GM12878 (cell line): ENCODE measurements around the gene GRIK4. TPM values are rescaled to one million over a fixed set of nuclear protein-coding genes. Genes with fewer than 3 reads are reported as not detected.

ENCODE experiments used
- ATAC-seq: fragments of 200-7000 bp; cut with Tn5 transposase; 3 replicates; pipeline ENCODE4 v1.9.1; 2020; ENCODE audit warnings: mild to moderate bottlenecking, moderate library complexity
- BruUV-seq: library from RNA; stranded (reverse); fragments of 400-500 nt; replicated peaks from 2 replicates; lab custom pipeline; 2021; lab: Mats Ljungman, UMichigan
- CTCF ChIA-PET: fragments of 300-600 bp; sonication (Branson Sonifier 250); formaldehyde crosslinking; extraction: SDS; loops from one replicate; lab custom pipeline; 2021; ENCODE audit warnings: inconsistent platforms; lab: Yijun Ruan, JAX
- POLR2A ChIA-PET: fragments of 350-600 bp; formaldehyde crosslinking; extraction: SDS; loops from one replicate; lab custom pipeline; 2021; ENCODE audit warnings: inconsistent platforms; lab: Charles Lee
- RAD21 ChIA-PET: fragments of 300-600 bp; sonication (Branson Sonifier 250); formaldehyde crosslinking; loops from one replicate; lab custom pipeline; 2023; ENCODE audit warnings: antibody characterized with exemption; ENCODE audit not compliant: unreplicated experiment; lab: Charles Lee
- SMC1A ChIA-PET: fragments of 300-600 bp; sonication (Branson Sonifier 250); formaldehyde crosslinking; loops from one replicate; lab custom pipeline; 2023; ENCODE audit not compliant: unreplicated experiment, uncharacterized antibody; lab: Charles Lee
- DNase-seq: peaks from one replicate; pipeline ENCODE4 v3.0.0-alpha.2; 2011; ENCODE audit warnings: low read depth, low spot score
- FAIRE-seq: peaks from 3 replicates; lab custom pipeline; 2011; peaks lifted over from hg19 to GRCh38; lab: Jason Lieb, UNC
- H2AFZ ChIP-seq: 2 replicates; pipeline ENCODE4 v1.6.0; 2011; ENCODE audit warnings: low read depth, low read length, control low read depth; ENCODE audit not compliant: control insufficient read depth
- H3K27ac ChIP-seq: 2 replicates; pipeline ENCODE4 v1.5.1; 2011; ENCODE audit warnings: control low read depth; ENCODE audit not compliant: control insufficient read depth, insufficient read depth
- H3K27me3 ChIP-seq, 2 experiments: replicated peaks in 1 of 2; 2 replicates each; pipeline versions ENCODE4 v1.6.0 to v1.6.1; 2011; ENCODE audit warnings: low read length in 1 of 2; ENCODE audit not compliant: control insufficient read depth in 2 of 2, insufficient read depth in 2 of 2
- H3K36me3 ChIP-seq, 2 experiments: 2 replicates each; pipeline ENCODE4 v1.5.1; 2011; ENCODE audit warnings: low read length in 1 of 2; ENCODE audit not compliant: control insufficient read depth in 2 of 2, insufficient read depth in 2 of 2
- H3K4me1 ChIP-seq: 2 replicates; pipeline ENCODE4 v1.6.1; 2011; ENCODE audit warnings: mild to moderate bottlenecking, low read length, moderate library complexity, mixed read lengths; ENCODE audit not compliant: control insufficient read depth, insufficient read depth
- H3K4me2 ChIP-seq: 2 replicates; pipeline ENCODE4 v1.6.0; 2011; ENCODE audit warnings: control low read depth; ENCODE audit not compliant: control insufficient read depth, insufficient read depth
- H3K4me3 ChIP-seq: fragments of 200-600 bp; sonication (generic); 2 replicates; pipeline ENCODE4 v1.5.1; 2016
- H3K79me2 ChIP-seq: 2 replicates; pipeline ENCODE4 v1.6.0; 2011; ENCODE audit warnings: low read length; ENCODE audit not compliant: control insufficient read depth, insufficient read depth
- H3K9ac ChIP-seq: 2 replicates; pipeline ENCODE4 v1.8.0; 2011; ENCODE audit warnings: low read length, control low read depth, mixed read lengths; ENCODE audit not compliant: control insufficient read depth, insufficient read depth
- H3K9me3 ChIP-seq: replicated peaks from 3 replicates; pipeline ENCODE4 v1.5.1; 2011; ENCODE audit warnings: mild to moderate bottlenecking, low read length; ENCODE audit not compliant: control insufficient read depth, insufficient read depth
- H4K20me1 ChIP-seq: 2 replicates; pipeline ENCODE4 v1.6.0; 2011; ENCODE audit not compliant: control insufficient read depth, insufficient read depth
- CHD2 ChIP-seq: IDR thresholded peaks from 2 replicates; pipeline ENCODE4 v1.6.1; 2011; ENCODE audit warnings: low read depth, low read length, improper control_type of control experiment, borderline replicate concordance
- EP300 ChIP-seq, 2 experiments: fragments of 150-350 bp in 1 of 2; IDR thresholded peaks; 2 replicates each; pipeline ENCODE4 v1.6.1; 2011 to 2012; ENCODE audit warnings: low read depth in 2 of 2, low read length in 2 of 2, borderline replicate concordance in 1 of 2, improper control_type of control experiment in 1 of 2, inconsistent platforms in 1 of 2; ENCODE audit not compliant: control insufficient read depth in 1 of 2
- MEF2B ChIP-seq: fragments of 450-650 bp; IDR thresholded peaks from 2 replicates; pipeline ENCODE4 v1.6.1; 2018; ENCODE audit warnings: mild to moderate bottlenecking, moderate library complexity; ENCODE audit not compliant: partially characterized antibody, poor library complexity, severe bottlenecking
- POLR2AphosphoS5 ChIP-seq: IDR thresholded peaks from 2 replicates; pipeline ENCODE4 v1.6.1; 2011; ENCODE audit warnings: mild to moderate bottlenecking, low read length, inconsistent platforms
- SIX5 ChIP-seq: IDR thresholded peaks from 2 replicates; pipeline ENCODE4 v1.6.1; 2011; ENCODE audit warnings: mild to moderate bottlenecking, low read depth, low read length, moderate library complexity; ENCODE audit not compliant: severe bottlenecking
- ZNF384 ChIP-seq: IDR thresholded peaks from 2 replicates; pipeline ENCODE4 v1.6.1; 2012; ENCODE audit warnings: low read depth, mild to moderate bottlenecking, low read length, improper control_type of control experiment, borderline replicate concordance
- WGBS: methylation state at CpG from one replicate; pipeline ENCODE4 v1.1.6; 2016; ENCODE audit warnings: low lambda C conversion rate; ENCODE audit not compliant: insufficient replicate concordance, insufficient coverage; ENCODE audit errors: missing lambda C conversion rate; 5-methylcytosine and 5-hydroxymethylcytosine counted together
- in situ Hi-C: fragments of 300-500 bp; cut with MboI; formaldehyde crosslinking; loops from 9 replicates; pipeline ENCODE4 v1.14.3; 2018; ENCODE audit warnings: mixed read lengths
- intact Hi-C: fragments of 100-400 bp; cut with micrococcal nuclease; formaldehyde crosslinking; loops from one replicate; pipeline ENCODE4 v1.14.2; 2022; ENCODE audit not compliant: unreplicated experiment
- polyA plus RNA-seq, 11 experiments: library from polyadenylated mRNA; depleted of rRNA in 4 of 11; unstranded in 6 of 11; stranded (reverse) in 5 of 11; fragments of >200 nt; fragmentation: Nextera tagmentation in 4 of 11; fragmentation: Illumina TruSeq in 1 of 11; extraction: Ambion mirVana in 4 of 11; extraction: Trizol in 1 of 11; gene quantifications; 1 replicate in 1 of 11; 2 replicates in 10 of 11; pipeline versions ENCODE4 v1.2.1 to v1.2.3, GENCODE V29; 2011 to 2016; ENCODE audit warnings: inconsistent platforms in 2 of 11, missing spikeins in 2 of 11, low read depth in 1 of 11
- total RNA-seq, 4 experiments: library from RNA; depleted of rRNA in 3 of 4; stranded (reverse); fragments of >200 nt in 3 of 4; fragmentation: Illumina TruSeq in 1 of 4; extraction: Trizol in 1 of 4; gene quantifications; 2 replicates each; pipeline versions ENCODE4 v1.2.1 to v1.2.3, GENCODE V29; 2013 to 2021

The GRIK4 gene
- total and polyA plus RNA-seq, 10 of the 15 experiments (the other 5 are each of a cell fraction or from before 2014, with no cell fraction given) = 0.33 to 3.6 (median 0.72) TPM

DNA sequence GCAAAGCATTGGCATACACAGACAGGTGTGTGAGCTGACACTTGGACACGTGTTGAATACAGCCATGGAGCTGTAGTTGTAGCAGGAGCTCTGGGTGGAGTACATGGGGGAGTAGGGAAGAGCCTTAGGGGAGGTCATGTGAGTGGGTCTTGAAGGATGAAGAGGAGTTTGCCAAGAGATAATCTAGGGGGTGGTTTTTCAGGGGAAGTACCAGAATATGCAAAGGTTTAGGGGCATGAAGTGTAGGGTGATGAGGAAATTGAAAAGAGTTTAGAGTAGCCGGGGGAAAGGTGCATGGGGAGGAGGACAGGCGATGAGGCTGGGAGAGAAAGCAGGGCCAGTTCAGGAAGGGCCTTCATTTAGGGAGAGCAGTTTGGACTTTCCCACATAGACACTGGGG, 74.5 kb downstream of the GRIK4 start (continued):
- TF ChIP-seq POLR2AphosphoS5 (no peak), EP300 (IDR thresholded peaks at IDR 0.05; ENCODE audit: borderline replicate concordance in 1 of 2, control insufficient read depth in 1 of 2, low read depth in 2 of 2, low read length in 2 of 2) (no peak), MEF2B (no peak), ZNF384 (no peak)

DNA sequence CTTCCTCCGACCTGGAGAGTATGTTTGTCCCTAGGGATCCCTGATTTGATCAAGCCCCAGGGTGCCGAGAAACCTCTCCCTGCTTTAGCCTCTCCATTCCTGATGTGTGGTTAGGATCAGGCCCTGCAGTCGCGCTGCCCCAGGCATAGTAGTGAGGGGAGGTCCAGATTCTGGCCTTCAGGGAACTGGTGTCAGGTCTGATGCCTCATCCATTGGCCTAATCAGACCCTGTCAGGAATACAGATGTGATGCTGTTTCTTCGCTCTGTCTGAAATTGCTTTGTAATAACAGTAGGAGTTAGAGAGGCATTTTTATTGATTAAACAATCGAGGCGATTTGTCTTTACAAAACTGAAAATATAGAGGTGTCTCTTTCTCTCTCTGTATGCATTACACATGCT, 75.2 kb downstream of the GRIK4 start:
- CTCF ChIA-PET = interaction anchor here (0.9 kb wide), 1 partner anchor 80 kb away, joined by 3 read pairs; no protein-coding TSS in a partner anchor
- WGBS = 47% methylated on average over 7 of the region's 7 CpGs
- TF ChIP-seq CHD2 = no peak
- TF ChIP-seq SIX5 = no peak
- TF ChIP-seq POLR2AphosphoS5 = no peak
- Histone ChIP-seq H3K36me3 (no peaks in the 10 kb centered on the region; a peak in 1 of 4 replicates), H3K4me3 (no peak overlapping the region), H2AFZ (no peak overlapping the region), H3K27ac (no peak overlapping the region), H3K9ac (no peak overlapping the region), H3K9me3 (no peaks in the 10 kb centered on the region; the same call in 2 of the 3 replicates), H3K79me2 (no peaks in the 10 kb centered on the region), H4K20me1 (no peaks in the 10 kb centered on the region), H3K4me2 (no peak overlapping the region), H3K27me3 (no peaks in the 10 kb centered on the region), H3K4me1 (no peaks in the 10 kb centered on the region)
- no peak for FAIRE-seq
- POLR2A ChIA-PET = interaction anchor here (1.0 kb wide), 1 partner anchor 23 kb away, joined by 3 read pairs; no protein-coding TSS in a partner anchor
- in situ Hi-C loops = no loop called here
- SMC1A ChIA-PET = interaction anchor here (1.0 to 2.1 kb wide), 4 partner anchors 10 to 100 kb away, joined by 3 to 10 read pairs (median 4); no protein-coding TSS in a partner anchor
- no peak for ATAC-seq
- RAD21 ChIA-PET = interaction anchor here (1.6 kb wide), 1 partner anchor 98 kb away, joined by 5 read pairs; no protein-coding TSS in a partner anchor
- intact Hi-C loops = no loop called here
- DNase-seq = no peak
- BruUV-seq = no TSS peak
